GM19099 (cell line): ENCODE results near the gene MCM8.

Source experiments
- POLR2A ChIP-seq: IDR thresholded peaks from 3 replicates; pipeline ENCODE4 v1.6.1; 2011; ENCODE audit warnings: low read depth; ENCODE audit not compliant: insufficient read length; ENCODE audit errors: extremely low read depth

Gene MCM8

GRCh38 chr20:5931411-5931810 lies 19.0 kb upstream of the MCM8 start:
- no peak for TF ChIP-seq POLR2A

GRCh38 chr20:5932796-5933195 lies 17.7 kb upstream of the MCM8 start:
- no peak for TF ChIP-seq POLR2A

GRCh38 chr20:5933802-5934436 lies 16.5 kb upstream of the MCM8 start:
- TF ChIP-seq POLR2A = no peak

- TF ChIP-seq POLR2A = no peak
Measured at GRCh38 chr20:5935384-5935783, 15.1 kb upstream of the MCM8 start.

GRCh38 chr20:5936238-5936637 lies 14.2 kb upstream of the MCM8 start:
- no peak for TF ChIP-seq POLR2A

GRCh38 chr20:5938456-5939029 lies 11.9 kb upstream of the MCM8 start:
- TF ChIP-seq POLR2A = no peak

GRCh38 chr20:5945963-5946362 lies 4.5 kb upstream of the MCM8 start:
- TF ChIP-seq POLR2A = no peak

GRCh38 chr20:5947276-5947675 lies 3.2 kb upstream of the MCM8 start:
- TF ChIP-seq POLR2A = no peak

GRCh38 chr20:5949943-5950270 lies 545 bp upstream of the MCM8 start:
- no peak for TF ChIP-seq POLR2A

GRCh38 chr20:5967469-5967868 lies 17.0 kb downstream of the MCM8 start:
- no peak for TF ChIP-seq POLR2A

GRCh38 chr20:5968462-5968861 lies 18.0 kb downstream of the MCM8 start:
- TF ChIP-seq POLR2A = no peak

- no peak for TF ChIP-seq POLR2A
Measured at GRCh38 chr20:5969348-5969935, 19.0 kb downstream of the MCM8 start.

- TF ChIP-seq POLR2A = no peak
Measured at GRCh38 chr20:5969940-5970339, 19.5 kb downstream of the MCM8 start.

- no peak for TF ChIP-seq POLR2A
Measured at GRCh38 chr20:5970381-5970780, 19.9 kb downstream of the MCM8 start.

GRCh38 chr20:5971203-5971602 lies 20.8 kb downstream of the MCM8 start:
- TF ChIP-seq POLR2A = no peak

- TF ChIP-seq POLR2A = no peak
Measured at GRCh38 chr20:5973172-5973571, 22.7 kb downstream of the MCM8 start.

- TF ChIP-seq POLR2A = no peak
Measured at GRCh38 chr20:5973971-5974370, 23.5 kb downstream of the MCM8 start.
